HepG2 (cell line): ENCODE results near the gene ZDHHC19. TPM values are rescaled to one million over a fixed set of nuclear protein-coding genes. Genes with fewer than 3 reads are reported as not detected.

Source experiments
- ARID5B ChIP-seq: IDR thresholded peaks from 2 replicates; pipeline ENCODE4 v1.4.0; 2020; ENCODE audit warnings: mild to moderate bottlenecking, missing genetic modification reagents
- ASH2L ChIP-seq: fragments of 300-600, 200-600 bp; sonication (generic); IDR thresholded peaks from 2 replicates; pipeline ENCODE4 v1.7.0; 2017; ENCODE audit warnings: low read depth, mild to moderate bottlenecking, moderate library complexity, mixed read lengths, low read length; ENCODE audit not compliant: insufficient read length
- CC2D1A ChIP-seq: sonication (generic); formaldehyde crosslinking; IDR thresholded peaks from 2 replicates; pipeline ENCODE4 v1.8.1; 2023; ENCODE audit warnings: mild to moderate bottlenecking, missing genetic modification reagents
- CHD2 ChIP-seq: IDR thresholded peaks from 2 replicates; pipeline ENCODE4 v1.6.1; 2011; ENCODE audit warnings: low read depth, low read length, improper control_type of control experiment
- EHMT2 ChIP-seq: fragments of 200-600 bp; sonication (generic); IDR thresholded peaks from 2 replicates; pipeline ENCODE4 v1.7.0; 2017; ENCODE audit warnings: antibody characterized with exemption, low read depth, low read length, borderline replicate concordance
- GLMP ChIP-seq: sonication (generic); formaldehyde crosslinking; IDR thresholded peaks from 2 replicates; pipeline ENCODE4 v1.9.0; 2021; ENCODE audit warnings: missing genetic modification reagents, mild to moderate bottlenecking, borderline replicate concordance
- KAT2B ChIP-seq: fragments of 150-350 bp; IDR thresholded peaks from 2 replicates; pipeline ENCODE4 v1.6.1; 2014; ENCODE audit warnings: low read depth, low read length, borderline replicate concordance
- KLF11 ChIP-seq: IDR thresholded peaks from 2 replicates; pipeline ENCODE4 v1.6.1; 2016; ENCODE audit warnings: missing compliant biosample characterization
- NR2F6 ChIP-seq, 2 experiments: IDR thresholded peaks; 2 replicates each; pipeline ENCODE4 v1.6.1; 2016; ENCODE audit warnings: antibody characterized with exemption in 1 of 2, mild to moderate bottlenecking in 1 of 2
- PHB2 ChIP-seq: fragments of 450-650 bp; IDR thresholded peaks from 2 replicates; pipeline ENCODE4 v1.6.1; 2018; ENCODE audit not compliant: partially characterized antibody
- PRDM15 ChIP-seq: sonication (generic); formaldehyde crosslinking; IDR thresholded peaks from 2 replicates; pipeline ENCODE4 v1.4.0; 2020; ENCODE audit warnings: missing genetic modification reagents
- RFX1 ChIP-seq: fragments of 450-650 bp; IDR thresholded peaks from 2 replicates; pipeline ENCODE4 v1.6.1; 2017
- SKI ChIP-seq: fragments of 450-650 bp; IDR thresholded peaks from one replicate; pipeline ENCODE4 v1.6.1; 2018; ENCODE audit warnings: mild to moderate bottlenecking; ENCODE audit not compliant: partially characterized antibody
- TAF1 ChIP-seq: sonication (generic); formaldehyde crosslinking; IDR thresholded peaks from 2 replicates; pipeline ENCODE4 v1.4.0; 2020; ENCODE audit warnings: missing genetic modification reagents
- ZBTB1 ChIP-seq: sonication (generic); formaldehyde crosslinking; IDR thresholded peaks from 2 replicates; pipeline ENCODE4 v1.4.0; 2020; ENCODE audit warnings: missing genetic modification reagents, borderline replicate concordance
- ZFP91 ChIP-seq: sonication (generic); formaldehyde crosslinking; IDR thresholded peaks from 2 replicates; pipeline ENCODE4 v1.9.0; 2022; ENCODE audit warnings: missing genetic modification reagents, mild to moderate bottlenecking, borderline replicate concordance
- ZMYM2 ChIP-seq: sonication (generic); formaldehyde crosslinking; IDR thresholded peaks from 2 replicates; pipeline ENCODE4 v1.8.0; 2022; ENCODE audit warnings: mild to moderate bottlenecking, missing genetic modification reagents
- ZNF10 ChIP-seq: sonication (generic); formaldehyde crosslinking; IDR thresholded peaks from 2 replicates; pipeline ENCODE4 v1.4.0; 2020; ENCODE audit warnings: mild to moderate bottlenecking, low read depth, missing genetic modification reagents, borderline replicate concordance
- ZNF138 ChIP-seq: sonication (generic); formaldehyde crosslinking; IDR thresholded peaks from 2 replicates; pipeline ENCODE4 v1.5.0; 2020; ENCODE audit warnings: mild to moderate bottlenecking, low read depth, missing genetic modification reagents
- ZNF383 ChIP-seq: sonication (generic); formaldehyde crosslinking; IDR thresholded peaks from 2 replicates; pipeline ENCODE4 v1.4.0; 2020; ENCODE audit warnings: missing genetic modification reagents, mild to moderate bottlenecking, borderline replicate concordance
- ZNF672 ChIP-seq: sonication (generic); formaldehyde crosslinking; IDR thresholded peaks from 2 replicates; pipeline ENCODE4 v1.8.1; 2022; ENCODE audit warnings: missing genetic modification reagents
- ZSCAN22 ChIP-seq: sonication (generic); formaldehyde crosslinking; IDR thresholded peaks from 2 replicates; pipeline ENCODE4 v1.4.0; 2020; ENCODE audit warnings: mild to moderate bottlenecking, missing genetic modification reagents
- polyA plus RNA-seq, 8 experiments: library from polyadenylated mRNA; depleted of rRNA in 3 of 8; stranded (reverse) in 7 of 8; unstranded in 1 of 8; fragments of >200 nt; fragmentation: Illumina TruSeq in 4 of 8; extraction: Trizol in 4 of 8; gene quantifications; 2 replicates each; pipeline versions ENCODE4 v1.2.1 to v1.2.3, GENCODE V29; 2011 to 2016; ENCODE audit warnings: low read depth in 4 of 8, missing spikeins in 1 of 8, mixed read lengths in 1 of 8; ENCODE audit not compliant: insufficient read depth in 1 of 8
- total RNA-seq, 5 experiments: library from RNA; depleted of rRNA; stranded (reverse); fragments of >200 nt; fragmentation: Illumina TruSeq; extraction: Trizol; gene quantifications; 2 replicates each; pipeline ENCODE4 v1.2.3, GENCODE V29; 2016; ENCODE audit warnings: low read depth in 1 of 5

Gene ZDHHC19
- total and polyA plus RNA-seq, 2 of the 13 experiments (the other 11 are each of a cell fraction or from before 2014, with no cell fraction given), result 0.22 to 0.53 TPM

- no peak for TF ChIP-seq GLMP
- TF ChIP-seq ZNF672 (CRISPR knock-in tag), result no peak
- no peak for TF ChIP-seq PHB2
- TF ChIP-seq ZBTB1 (CRISPR knock-in tag), result no peak
- TF ChIP-seq ZSCAN22 (CRISPR knock-in tag), result no peak
- no peak for TF ChIP-seq CC2D1A (CRISPR knock-in tag)
- no peak for TF ChIP-seq EHMT2
- TF ChIP-seq ZMYM2 (CRISPR knock-in tag), result no peak; the same call in 1 of the 2 replicates
- TF ChIP-seq NR2F6 (IDR thresholded peaks at IDR 0.05), result no peak
- TF ChIP-seq NR2F6 (CRISPR knock-in tag; IDR thresholded peaks at IDR 0.05), result no peak; the same call in 1 of the 2 replicates
- no peak for TF ChIP-seq ASH2L
- no peak for TF ChIP-seq PRDM15 (CRISPR knock-in tag)
- TF ChIP-seq ZFP91 (CRISPR knock-in tag), result no peak
- TF ChIP-seq ZNF383 (CRISPR knock-in tag), result no peak
- no peak for TF ChIP-seq RFX1
- no peak for TF ChIP-seq ZNF138
- TF ChIP-seq SKI, result no peak
- no peak for TF ChIP-seq ZNF10 (CRISPR knock-in tag)
- TF ChIP-seq ARID5B (CRISPR knock-in tag), result no peak
- no peak for TF ChIP-seq CHD2
- no peak for TF ChIP-seq KLF11
- no peak for TF ChIP-seq KAT2B
- TF ChIP-seq TAF1 (CRISPR knock-in tag), result no peak
These were observed 8.7 kb downstream of the ZDHHC19 start (continued) for GRCh38 chr3:196202516-196202970.
